Measurements from ENCODE around the gene NTNG2.

Gene NTNG2

GRCh38 chr9:132207839-132208615 lies 46.2 kb downstream of the NTNG2 start:
- no peak for DNase-seq

- no peak for DNase-seq
Observed at GRCh38 chr9:132209228-132209627, 47.4 kb downstream of the NTNG2 start.

GRCh38 chr9:132210472-132211145 lies 48.8 kb downstream of the NTNG2 start:
- DNase-seq = no peak

- DNase-seq = no peak
Observed at GRCh38 chr9:132211570-132211969, 49.7 kb downstream of the NTNG2 start.

- DNase-seq = peak; percentile 36
Observed at GRCh38 chr9:132214027-132214622, 52.3 kb downstream of the NTNG2 start.

- no peak for DNase-seq
Observed at GRCh38 chr9:132216861-132217619, 55.2 kb downstream of the NTNG2 start.

- no peak for DNase-seq
Observed at GRCh38 chr9:132218208-132218607, 56.4 kb downstream of the NTNG2 start.

GRCh38 chr9:132221941-132222340 lies 60.1 kb downstream of the NTNG2 start:
- no peak for DNase-seq

GRCh38 chr9:132224645-132225044 lies 62.8 kb downstream of the NTNG2 start:
- DNase-seq = no peak

- no peak for DNase-seq
Observed at GRCh38 chr9:132226571-132227430, 64.9 kb downstream of the NTNG2 start.

GRCh38 chr9:132228062-132228461 lies 66.2 kb downstream of the NTNG2 start:
- DNase-seq = no peak

GRCh38 chr9:132230605-132231004 lies 68.7 kb downstream of the NTNG2 start:
- no peak for DNase-seq

- no peak for DNase-seq
Observed at GRCh38 chr9:132231019-132231701, 69.3 kb downstream of the NTNG2 start.

- no peak for DNase-seq
Observed at GRCh38 chr9:132232522-132232921, 70.7 kb downstream of the NTNG2 start.

GRCh38 chr9:132233138-132233537 lies 71.3 kb downstream of the NTNG2 start:
- DNase-seq = no peak

- no peak for DNase-seq
Observed at GRCh38 chr9:132234535-132234934, 72.7 kb downstream of the NTNG2 start.

GRCh38 chr9:132235125-132235524 lies 73.3 kb downstream of the NTNG2 start:
- DNase-seq = no peak

- peak; percentile 74 for DNase-seq
Observed at GRCh38 chr9:132235894-132236661, 74.2 kb downstream of the NTNG2 start.

GRCh38 chr9:132236662-132237311 lies 74.9 kb downstream of the NTNG2 start:
- DNase-seq = no peak

GRCh38 chr9:132237481-132237880 lies 75.6 kb downstream of the NTNG2 start:
- no peak for DNase-seq
